PC-9 (cell line): ENCODE measurements around the gene IGSF8. TPM values are rescaled to one million over a fixed set of nuclear protein-coding genes. Genes with fewer than 3 reads are reported as not detected.
A peak's percentile ranks its signal among the peaks of the same experiment; 100 is the strongest.

Experiments
- BruUV-seq: library from RNA; stranded (reverse); fragments of 400-500 nt; replicated peaks from 2 replicates; lab custom pipeline; 2021; lab: Mats Ljungman, UMichigan
- CTCF ChIA-PET: fragments of 300-600 bp; sonication (Branson Sonifier 250); formaldehyde crosslinking; loops from one replicate; lab custom pipeline; 2022; ENCODE audit warnings: antibody characterized with exemption; lab: Charles Lee
- POLR2A ChIA-PET: fragments of 300-600 bp; sonication (Branson Sonifier 250); formaldehyde crosslinking; loops from one replicate; lab custom pipeline; 2022; ENCODE audit warnings: antibody characterized with exemption; ENCODE audit not compliant: unreplicated experiment; lab: Charles Lee
- DNase-seq, 2 experiments: peaks; one replicate each; pipeline versions ENCODE4 v3.0.0 to v3.0.0-alpha.2; 2015 to 2022; ENCODE audit warnings: mixed read lengths in 1 of 2
- H2AFZ ChIP-seq: fragments of 200-600 bp; sonication (generic); 2 replicates; pipeline ENCODE4 v1.8.1; 2017; ENCODE audit warnings: antibody characterized with exemption
- H3F3A ChIP-seq: fragments of 200-600 bp; sonication (generic); 2 replicates; pipeline ENCODE4 v1.8.1; 2017; ENCODE audit warnings: antibody characterized with exemption, mild to moderate bottlenecking, low read depth; ENCODE audit not compliant: insufficient read depth
- H3K27ac ChIP-seq: fragments of 200-600 bp; sonication (generic); 2 replicates; pipeline ENCODE4 v1.6.1; 2016; ENCODE audit warnings: mixed run types
- H3K27me3 ChIP-seq: fragments of 200-600 bp; sonication (generic); 2 replicates; pipeline ENCODE4 v1.6.1; 2016; ENCODE audit warnings: low read depth, mixed run types; ENCODE audit not compliant: insufficient read depth
- H3K36me3 ChIP-seq: fragments of 200-600 bp; sonication (generic); 2 replicates; pipeline ENCODE4 v1.6.1; 2016; ENCODE audit warnings: low read depth, mixed run types
- H3K4me1 ChIP-seq: fragments of 200-600 bp; sonication (generic); replicated peaks from 2 replicates; pipeline ENCODE4 v1.6.1; 2016; ENCODE audit warnings: mixed run types; ENCODE audit not compliant: insufficient read depth
- H3K4me2 ChIP-seq: fragments of 200-600 bp; sonication (generic); 2 replicates; pipeline ENCODE4 v1.6.1; 2017; ENCODE audit warnings: mixed run types
- H3K4me3 ChIP-seq: fragments of 200-600 bp; sonication (generic); 2 replicates; pipeline ENCODE4 v1.6.1; 2016; ENCODE audit warnings: mixed run types
- H3K79me2 ChIP-seq: fragments of 200-600 bp; sonication (generic); 2 replicates; pipeline ENCODE4 v1.6.1; 2017; ENCODE audit warnings: low read depth, mixed run types
- H3K9me2 ChIP-seq: fragments of 200-600 bp; sonication (generic); 2 replicates; pipeline ENCODE4 v1.8.1; 2017; ENCODE audit warnings: mild to moderate bottlenecking; ENCODE audit not compliant: insufficient read depth
- H3K9me3 ChIP-seq: fragments of 200-600 bp; sonication (generic); 2 replicates; pipeline ENCODE4 v1.8.1; 2016; ENCODE audit warnings: low read depth; ENCODE audit not compliant: insufficient read depth
- H4K20me1 ChIP-seq: fragments of 200-600 bp; sonication (generic); 2 replicates; pipeline ENCODE4 v1.8.1; 2017; ENCODE audit not compliant: insufficient read depth
- CTCF ChIP-seq: fragments of 200-600 bp; sonication (generic); conservative IDR thresholded peaks from 2 replicates; pipeline ENCODE4 v1.6.1; 2017; ENCODE audit warnings: mixed run types, antibody characterized with exemption, mild to moderate bottlenecking, moderate library complexity
- EZH2 ChIP-seq: fragments of 200-600 bp; sonication (generic); IDR thresholded peaks from 2 replicates; pipeline ENCODE4 v1.8.0; 2017; ENCODE audit warnings: antibody characterized with exemption, low read depth
- intact Hi-C: fragments of 100-400 bp; cut with micrococcal nuclease; formaldehyde crosslinking; loops from one replicate; pipeline ENCODE4 v1.10.0; 2022; ENCODE audit not compliant: unreplicated experiment
- total RNA-seq: library from RNA; stranded (reverse); gene quantifications from 2 replicates; pipeline ENCODE4 v1.2.3, GENCODE V29; 2021

IGSF8 gene
- total RNA-seq, 1 experiment from 2014 or later: 27.4 TPM

- intact Hi-C loops: no loop called here
- ChIA-PET CTCF (interaction anchor here (2.2 kb wide), 1 partner anchor 17 kb away, joined by 9 read pairs; no protein-coding TSS in a partner anchor), POLR2A (interaction anchor here (0.5 kb wide), 1 partner anchor 103 kb away, joined by 3 read pairs; no protein-coding TSS in a partner anchor)
- H3K9me2 ChIP-seq: no peaks in the 10 kb centered on the region
- no peak for TF ChIP-seq CTCF
- TF ChIP-seq EZH2: no peak
- peak in 1 of 2 experiments; percentile 6 for DNase-seq
- peak overlapping the region; percentile 67 for H3K4me2 ChIP-seq
- no TSS peak for BruUV-seq
- H3K79me2 ChIP-seq: no peaks in the 10 kb centered on the region
- peaks cover 19% of the 10 kb centered on the region; the same call in 1 of the 2 replicates for H3F3A ChIP-seq
- peak overlapping the region; percentile 89 for H3K27ac ChIP-seq
- no peaks in the 10 kb centered on the region for H3K9me3 ChIP-seq
- H4K20me1 ChIP-seq: no peaks in the 10 kb centered on the region
- H3K27me3 ChIP-seq: no peaks in the 10 kb centered on the region
- H2AFZ ChIP-seq: no peak overlapping the region; the same call in 1 of the 2 replicates
- no peaks in the 10 kb centered on the region for H3K36me3 ChIP-seq
- no peak overlapping the region for H3K4me3 ChIP-seq
- peaks cover 56% of the 10 kb centered on the region for H3K4me1 ChIP-seq
Measured at GRCh38 chr1:160125746-160126145, 27.3 kb upstream of the IGSF8 start.

- Histone ChIP-seq H3K4me2 (peak overlapping the region; percentile 67), H3K27me3 (no peaks in the 10 kb centered on the region), H3K4me1 (peaks cover 48% of the 10 kb centered on the region), H3K4me3 (peak overlapping the region; percentile 8; the same call in 1 of the 2 replicates), H4K20me1 (no peaks in the 10 kb centered on the region), H3F3A (peaks cover 19% of the 10 kb centered on the region; the same call in 1 of the 2 replicates), H3K9me2 (no peaks in the 10 kb centered on the region), H2AFZ (peak overlapping the region; percentile 18; the same call in 1 of the 2 replicates), H3K79me2 (no peaks in the 10 kb centered on the region), H3K27ac (peak overlapping the region; percentile 89), H3K36me3 (no peaks in the 10 kb centered on the region), H3K9me3 (no peaks in the 10 kb centered on the region)
- peak; percentile 52; the same call in 1 of the 2 replicates for TF ChIP-seq CTCF
- no peak for TF ChIP-seq EZH2
- no TSS peak for BruUV-seq
- POLR2A ChIA-PET: interaction anchor here (0.5 kb wide), 1 partner anchor 104 kb away, joined by 3 read pairs; no protein-coding TSS in a partner anchor
- intact Hi-C loops: loop anchor here (1.0 kb wide), 1 partner anchor 24 kb away; no protein-coding TSS in a partner anchor
- DNase-seq: peak; percentile 79 to 100
- CTCF ChIA-PET: interaction anchor here (1.5 to 2.2 kb wide), 2 partner anchors 16 to 68 kb away, joined by 4 to 9 read pairs; no protein-coding TSS in a partner anchor
Measured at GRCh38 chr1:160124705-160125478, 26.5 kb upstream of the IGSF8 start.

- H3K4me2 ChIP-seq: peak overlapping the region; percentile 61
- intact Hi-C loops: loop anchor here (1.0 kb wide), 1 partner anchor 22 kb away; no protein-coding TSS in a partner anchor
- H3K9me3 ChIP-seq: no peaks in the 10 kb centered on the region
- no peak overlapping the region for H3K4me3 ChIP-seq
- H3K27me3 ChIP-seq: no peaks in the 10 kb centered on the region
- H3F3A ChIP-seq: peaks cover 19% of the 10 kb centered on the region; the same call in 1 of the 2 replicates
- no peak for DNase-seq
- ChIA-PET POLR2A (no interaction called here), CTCF (interaction anchor here (1.5 kb wide), 1 partner anchor 70 kb away, joined by 4 read pairs; no protein-coding TSS in a partner anchor)
- H3K27ac ChIP-seq: peak overlapping the region; percentile 89
- H3K36me3 ChIP-seq: no peaks in the 10 kb centered on the region
- TF ChIP-seq EZH2: no peak
- no peak for TF ChIP-seq CTCF
- peaks cover 46% of the 10 kb centered on the region for H3K4me1 ChIP-seq
- H4K20me1 ChIP-seq: no peaks in the 10 kb centered on the region
- H3K9me2 ChIP-seq: no peaks in the 10 kb centered on the region
- BruUV-seq: no TSS peak
- no peak overlapping the region for H2AFZ ChIP-seq
- no peaks in the 10 kb centered on the region for H3K79me2 ChIP-seq
Measured at GRCh38 chr1:160123726-160124125, 25.3 kb upstream of the IGSF8 start.
